Cardiac muscle cell (in vitro differentiated cells and primary cell): ENCODE results near the gene NPTN. TPM values are rescaled to one million over a fixed set of nuclear protein-coding genes. Genes with fewer than 3 reads are reported as not detected.
A peak's percentile ranks its signal among the peaks of the same experiment; 100 is the strongest.

Experiments
- DNase-seq, 2 donors: peaks; one replicate each; pipeline versions ENCODE4 v3.0.0 to v3.0.0-alpha.2; 2010 to 2017; ENCODE audit warnings: low read depth in 1 of 2, low spot score in 1 of 2
- H3K27ac ChIP-seq: fragments of 200-600 bp; sonication (generic); 2 replicates; pipeline ENCODE4 v1.5.1; 2016
- H3K27me3 ChIP-seq: fragments of 200-600 bp; sonication (generic); 2 replicates; pipeline ENCODE4 v1.6.0; 2016; ENCODE audit warnings: control low read depth
- H3K36me3 ChIP-seq: fragments of 200-600 bp; sonication (generic); 2 replicates; pipeline ENCODE4 v1.5.1; 2016; ENCODE audit warnings: control low read depth
- H3K4me1 ChIP-seq: fragments of 200-600 bp; sonication (generic); 2 replicates; pipeline ENCODE4 v1.8.1; 2017; ENCODE audit warnings: low read depth, mild to moderate bottlenecking, mixed run types
- H3K4me3 ChIP-seq: fragments of 200-600 bp; sonication (generic); 2 replicates; pipeline ENCODE4 v1.5.1; 2016; ENCODE audit warnings: mild to moderate bottlenecking
- H3K9me3 ChIP-seq: fragments of 200-600 bp; sonication (generic); 2 replicates; pipeline ENCODE4 v1.5.1; 2017; ENCODE audit warnings: low read depth, mild to moderate bottlenecking, control low read depth
- polyA plus RNA-seq: library from polyadenylated mRNA; unstranded; fragments of >200 nt; fragmentation: Nextera tagmentation; extraction: Ambion mirVana; gene quantifications from 2 replicates; pipeline ENCODE4 v1.2.1, GENCODE V29; 2016
- total RNA-seq: library from RNA; depleted of rRNA; stranded (reverse); fragments of >200 nt; gene quantifications from 2 replicates; pipeline ENCODE4 v1.2.3, GENCODE V29; 2016
- TF ChIP-seq, protein P1 (sequence below): IDR thresholded peaks from 2 replicates; pipeline ENCODE4 v1.5.1; 2012; ENCODE audit warnings: low read depth, mild to moderate bottlenecking, low read length

The NPTN gene
- total and polyA plus RNA-seq, 2 experiments from 2014 or later: 243 to 375 TPM

DNA sequence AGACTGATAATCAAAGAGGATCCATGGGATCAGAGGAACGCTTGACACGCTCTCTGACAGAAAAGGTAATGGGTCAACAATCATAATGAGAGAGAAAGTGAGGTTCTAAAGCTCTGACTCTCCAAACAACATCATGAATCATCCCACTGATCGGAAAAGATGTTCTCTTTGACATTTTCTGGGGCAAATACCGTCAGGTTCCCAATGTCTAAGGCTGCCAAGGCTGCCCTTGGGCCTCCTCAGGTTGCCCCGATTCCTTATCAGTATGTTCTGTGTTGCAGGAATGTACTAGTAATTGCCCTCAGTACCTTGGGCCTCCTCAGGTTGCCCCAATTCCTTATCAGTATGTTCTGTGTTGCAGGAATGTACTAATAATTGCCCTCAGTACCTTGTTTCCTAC is 60.9 kb downstream of the NPTN start:
- no peaks in the 10 kb centered on the region for H3K4me1 ChIP-seq
- TF ChIP-seq, protein P1, sequence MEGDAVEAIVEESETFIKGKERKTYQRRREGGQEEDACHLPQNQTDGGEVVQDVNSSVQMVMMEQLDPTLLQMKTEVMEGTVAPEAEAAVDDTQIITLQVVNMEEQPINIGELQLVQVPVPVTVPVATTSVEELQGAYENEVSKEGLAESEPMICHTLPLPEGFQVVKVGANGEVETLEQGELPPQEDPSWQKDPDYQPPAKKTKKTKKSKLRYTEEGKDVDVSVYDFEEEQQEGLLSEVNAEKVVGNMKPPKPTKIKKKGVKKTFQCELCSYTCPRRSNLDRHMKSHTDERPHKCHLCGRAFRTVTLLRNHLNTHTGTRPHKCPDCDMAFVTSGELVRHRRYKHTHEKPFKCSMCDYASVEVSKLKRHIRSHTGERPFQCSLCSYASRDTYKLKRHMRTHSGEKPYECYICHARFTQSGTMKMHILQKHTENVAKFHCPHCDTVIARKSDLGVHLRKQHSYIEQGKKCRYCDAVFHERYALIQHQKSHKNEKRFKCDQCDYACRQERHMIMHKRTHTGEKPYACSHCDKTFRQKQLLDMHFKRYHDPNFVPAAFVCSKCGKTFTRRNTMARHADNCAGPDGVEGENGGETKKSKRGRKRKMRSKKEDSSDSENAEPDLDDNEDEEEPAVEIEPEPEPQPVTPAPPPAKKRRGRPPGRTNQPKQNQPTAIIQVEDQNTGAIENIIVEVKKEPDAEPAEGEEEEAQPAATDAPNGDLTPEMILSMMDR: no peak
- H3K4me3 ChIP-seq: no peak overlapping the region
- no peak overlapping the region for H3K27ac ChIP-seq
- H3K36me3 ChIP-seq: peaks cover 73% of the 10 kb centered on the region
- no peaks in the 10 kb centered on the region for H3K27me3 ChIP-seq
- H3K9me3 ChIP-seq: no peaks in the 10 kb centered on the region
- no peak for DNase-seq

DNA sequence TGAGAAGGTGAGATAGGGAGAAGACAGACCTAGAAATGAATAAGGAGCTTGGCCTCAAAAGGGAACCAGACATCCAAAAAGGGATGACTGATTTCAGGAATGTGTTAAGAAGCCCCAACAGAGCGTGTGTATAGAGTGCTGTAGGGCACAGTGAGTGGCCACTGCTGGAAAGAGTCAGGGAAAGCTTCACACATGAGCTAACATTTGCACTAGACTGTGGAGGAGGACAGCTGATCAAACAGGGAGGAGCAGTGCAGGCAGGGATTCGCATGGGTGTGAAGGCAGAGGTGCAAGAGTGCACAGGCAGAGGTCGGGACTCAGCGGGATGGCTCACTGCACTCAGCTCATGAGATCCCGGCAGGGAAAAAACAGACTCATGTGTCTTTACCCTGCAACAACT is 61.8 kb downstream of the NPTN start:
- H3K27ac ChIP-seq: no peak overlapping the region
- H3K4me1 ChIP-seq: no peaks in the 10 kb centered on the region
- H3K36me3 ChIP-seq: peaks cover 69% of the 10 kb centered on the region

DNA sequence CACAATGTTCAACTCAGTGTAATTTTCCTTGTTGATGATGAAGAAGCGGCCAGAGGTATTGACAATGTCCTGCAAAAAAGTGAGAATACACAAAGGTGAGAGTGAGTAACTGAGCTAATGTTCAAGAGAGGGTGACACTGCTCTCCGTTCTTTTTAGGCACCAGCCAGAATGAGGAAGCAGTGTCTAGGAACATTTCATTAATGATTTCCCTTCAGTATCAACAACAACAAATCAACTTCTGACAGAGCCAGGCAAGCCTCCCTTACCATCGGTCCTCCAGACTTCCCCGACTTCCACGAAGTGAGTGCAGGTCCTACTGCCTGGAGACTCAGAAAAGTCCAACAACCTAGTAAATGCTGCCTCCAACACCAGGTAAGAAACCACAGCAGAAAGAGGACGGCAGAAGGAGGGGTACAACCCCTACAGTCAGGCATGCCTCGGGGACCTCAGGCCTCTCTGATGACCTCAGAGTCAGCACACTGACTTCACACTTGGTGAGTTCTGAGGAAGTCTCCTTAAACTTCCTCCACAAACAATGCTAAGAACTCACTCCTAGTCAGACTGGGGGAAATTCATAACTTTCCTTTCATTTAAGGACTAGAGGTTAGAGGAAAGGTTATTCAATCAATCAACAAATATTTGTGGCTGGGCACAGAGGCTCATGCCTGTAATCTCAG is 62.7 kb downstream of the NPTN start:
- H3K4me3 ChIP-seq: no peak overlapping the region
- DNase-seq: no peak
- H3K4me1 ChIP-seq: no peaks in the 10 kb centered on the region
- no peaks in the 10 kb centered on the region for H3K9me3 ChIP-seq
- H3K36me3 ChIP-seq: peaks cover 61% of the 10 kb centered on the region
- H3K27ac ChIP-seq: peak overlapping the region; percentile 10
- TF ChIP-seq, protein P1: no peak
- H3K27me3 ChIP-seq: no peaks in the 10 kb centered on the region

More for the DNA sequence above, 61.8 kb downstream of the NPTN start:
- Histone ChIP-seq H3K9me3 (no peaks in the 10 kb centered on the region), H3K27me3 (no peaks in the 10 kb centered on the region), H3K4me3 (no peak overlapping the region)
- DNase-seq: no peak
- TF ChIP-seq, protein P1: no peak

DNA sequence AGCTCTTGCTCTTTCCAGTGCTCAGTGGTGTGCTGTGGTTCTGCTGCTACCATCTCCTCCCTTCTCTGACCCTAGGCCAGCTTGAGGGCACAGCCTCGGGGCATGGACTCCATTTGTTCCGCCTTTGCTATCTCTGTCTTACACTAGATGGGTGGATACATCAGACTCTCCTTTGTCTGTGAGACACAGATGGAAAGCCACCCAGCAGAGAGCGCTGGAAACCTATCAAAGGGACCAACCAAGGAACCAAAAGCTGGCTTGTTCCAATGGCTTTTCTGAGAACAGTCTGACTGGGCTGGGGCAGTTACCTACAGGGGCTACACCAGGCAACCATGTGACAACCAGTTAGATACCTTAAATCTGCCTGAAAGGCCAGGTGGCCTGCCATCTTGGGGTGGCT is 63.8 kb downstream of the NPTN start:
- Histone ChIP-seq H3K4me3 (no peak overlapping the region), H3K27ac (no peak overlapping the region), H3K4me1 (no peaks in the 10 kb centered on the region), H3K9me3 (no peaks in the 10 kb centered on the region), H3K36me3 (peaks cover 53% of the 10 kb centered on the region), H3K27me3 (no peaks in the 10 kb centered on the region)
- no peak for DNase-seq
- TF ChIP-seq, protein P1: no peak

DNA sequence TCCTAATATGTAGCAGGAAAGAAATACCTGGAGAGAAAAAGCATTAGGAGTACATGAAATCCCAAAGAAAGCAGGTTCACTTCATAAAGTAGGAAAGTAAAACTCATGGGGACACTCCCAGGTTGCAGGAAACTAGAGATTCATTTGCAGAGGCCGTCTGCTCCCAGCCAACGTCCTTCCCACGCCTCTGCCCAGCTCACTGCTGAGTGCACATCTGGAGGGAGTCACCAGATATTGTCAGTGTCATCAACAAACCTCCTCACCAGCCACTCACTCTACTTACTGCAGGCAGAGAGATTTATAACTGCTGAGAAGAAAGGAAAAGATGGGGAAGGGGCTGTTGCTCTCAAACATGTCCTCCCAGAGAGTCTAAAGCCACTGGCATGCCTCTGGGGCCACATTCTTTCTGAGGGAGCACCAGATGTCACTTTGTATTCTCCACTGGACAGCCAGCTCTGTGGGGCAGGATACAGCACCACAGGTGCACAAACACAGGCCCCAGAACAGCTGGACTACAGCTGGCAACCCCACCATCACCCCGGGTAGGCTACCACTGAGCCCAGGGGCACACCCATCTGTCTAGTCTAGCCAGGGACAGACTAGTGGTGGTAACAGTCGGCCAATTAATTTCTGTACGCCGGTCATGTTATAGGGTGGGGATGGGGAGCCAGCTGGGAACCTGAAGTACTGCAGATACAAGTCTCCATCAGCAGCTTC is 64.5 kb downstream of the NPTN start:
- TF ChIP-seq, protein P1: no peak
- peaks cover 47% of the 10 kb centered on the region for H3K36me3 ChIP-seq

More for the DNA sequence above, 64.5 kb downstream of the NPTN start:
- no peak for DNase-seq
- no peak overlapping the region for H3K4me3 ChIP-seq
- H3K9me3 ChIP-seq: no peaks in the 10 kb centered on the region
- H3K27ac ChIP-seq: no peak overlapping the region
- H3K4me1 ChIP-seq: no peaks in the 10 kb centered on the region
- no peaks in the 10 kb centered on the region for H3K27me3 ChIP-seq
